MM.1S (cell line): ENCODE data around the gene IL1RAPL2.

Experiments
- DNase-seq: peaks from one replicate; pipeline ENCODE4 v3.0.0-alpha.2; 2015
- H2AFZ ChIP-seq: fragments of 300-600 bp; sonication (generic); 2 replicates; pipeline ENCODE4 v1.6.0; 2016; ENCODE audit warnings: antibody characterized with exemption, low read length
- H3F3A ChIP-seq: fragments of 300-600 bp; sonication (generic); 2 replicates; pipeline ENCODE4 v1.6.1; 2016; ENCODE audit warnings: mild to moderate bottlenecking, antibody characterized with exemption, low read length, moderate library complexity, mixed read lengths; ENCODE audit not compliant: insufficient read depth
- H3K27ac ChIP-seq: fragments of 300-600 bp; sonication (generic); 2 replicates; pipeline ENCODE4 v1.5.1; 2016; ENCODE audit warnings: mild to moderate bottlenecking, low read length
- H3K27me3 ChIP-seq: fragments of 300-600 bp; sonication (generic); replicated peaks from 2 replicates; pipeline ENCODE4 v1.6.0; 2016; ENCODE audit warnings: low read length; ENCODE audit not compliant: insufficient read depth
- H3K36me3 ChIP-seq: fragments of 300-600 bp; sonication (generic); replicated peaks from 2 replicates; pipeline ENCODE4 v1.6.1; 2016; ENCODE audit warnings: mild to moderate bottlenecking, low read length, mixed read lengths; ENCODE audit not compliant: insufficient read depth
- H3K4me1 ChIP-seq: fragments of 300-600 bp; sonication (generic); 2 replicates; pipeline ENCODE4 v1.6.1; 2016; ENCODE audit warnings: low read length, mixed read lengths
- H3K4me2 ChIP-seq: fragments of 300-600 bp; sonication (generic); 2 replicates; pipeline ENCODE4 v1.6.0; 2016; ENCODE audit warnings: low read depth, low read length
- H3K4me3 ChIP-seq: fragments of 300-600 bp; sonication (generic); 2 replicates; pipeline ENCODE4 v1.5.1; 2016; ENCODE audit warnings: low read length, mixed read lengths
- H3K79me2 ChIP-seq: fragments of 300-600 bp; sonication (generic); 2 replicates; pipeline ENCODE4 v1.6.1; 2016; ENCODE audit warnings: mixed run types, low read length, mixed read lengths
- H3K9ac ChIP-seq: fragments of 300-600 bp; sonication (generic); 2 replicates; pipeline ENCODE4 v1.6.1; 2016; ENCODE audit warnings: low read length, mixed read lengths
- H3K9me2 ChIP-seq: fragments of 300-600 bp; sonication (generic); replicated peaks from 2 replicates; pipeline ENCODE4 v1.6.1; 2016; ENCODE audit warnings: mild to moderate bottlenecking, low read length, mixed read lengths; ENCODE audit not compliant: insufficient read depth
- H3K9me3 ChIP-seq: fragments of 300-600 bp; sonication (generic); replicated peaks from 2 replicates; pipeline ENCODE4 v1.6.1; 2016; ENCODE audit warnings: mild to moderate bottlenecking, low read length, mixed read lengths; ENCODE audit not compliant: insufficient read depth
- H4K20me1 ChIP-seq: fragments of 300-600 bp; sonication (generic); 2 replicates; pipeline ENCODE4 v1.6.1; 2016; ENCODE audit warnings: mild to moderate bottlenecking, low read length, moderate library complexity, mixed read lengths; ENCODE audit not compliant: insufficient read depth
- EZH2 ChIP-seq: fragments of 300-600 bp; sonication (generic); optimal IDR thresholded peaks from 2 replicates; pipeline ENCODE3; 2017; ENCODE audit warnings: low read depth, mild to moderate bottlenecking, antibody characterized with exemption, low read length, mixed read lengths
- EZH2phosphoT487 ChIP-seq: fragments of 300-600 bp; sonication (generic); IDR thresholded peaks from 2 replicates; pipeline ENCODE4 v1.6.1; 2018; ENCODE audit warnings: antibody characterized with exemption, low read length
- TF ChIP-seq, protein P1 (sequence below): fragments of 300-600 bp; sonication (generic); IDR thresholded peaks from 2 replicates; pipeline ENCODE4 v1.5.1; 2016; ENCODE audit warnings: antibody characterized with exemption, low read length, mixed read lengths

Gene IL1RAPL2

DNA sequence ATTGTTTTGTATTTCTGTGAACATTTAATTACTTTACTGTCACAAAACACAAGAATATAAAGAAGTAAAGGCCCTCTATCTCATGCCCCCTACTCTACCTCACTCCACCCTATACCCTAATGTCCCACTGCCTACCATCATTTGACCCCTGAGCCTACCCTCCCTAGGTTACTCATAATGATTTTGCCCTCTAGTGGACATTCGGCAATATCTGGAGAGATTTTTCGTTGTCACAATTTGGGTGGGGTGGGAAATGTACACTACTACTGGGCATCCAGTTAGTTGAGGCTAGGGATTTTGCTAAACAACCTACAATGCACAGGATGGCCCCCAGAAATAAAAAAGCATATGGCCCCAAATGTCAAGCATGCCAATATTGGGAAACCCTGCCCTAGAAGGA is 644.3 kb downstream of the IL1RAPL2 start:
- Histone ChIP-seq H3K4me2 (no peak overlapping the region), H4K20me1 (no peaks in the 10 kb centered on the region), H3K9me2 (no peaks in the 10 kb centered on the region), H2AFZ (no peak overlapping the region), H3K27me3 (no peaks in the 10 kb centered on the region), H3K36me3 (no peaks in the 10 kb centered on the region), H3K4me3 (no peak overlapping the region), H3F3A (no peaks in the 10 kb centered on the region), H3K27ac (no peak overlapping the region), H3K79me2 (no peaks in the 10 kb centered on the region), H3K9ac (no peak overlapping the region), H3K9me3 (no peaks in the 10 kb centered on the region), H3K4me1 (no peaks in the 10 kb centered on the region)
- TF ChIP-seq EZH2 (no peak), EZH2phosphoT487 (no peak)
- TF ChIP-seq, protein P1, sequence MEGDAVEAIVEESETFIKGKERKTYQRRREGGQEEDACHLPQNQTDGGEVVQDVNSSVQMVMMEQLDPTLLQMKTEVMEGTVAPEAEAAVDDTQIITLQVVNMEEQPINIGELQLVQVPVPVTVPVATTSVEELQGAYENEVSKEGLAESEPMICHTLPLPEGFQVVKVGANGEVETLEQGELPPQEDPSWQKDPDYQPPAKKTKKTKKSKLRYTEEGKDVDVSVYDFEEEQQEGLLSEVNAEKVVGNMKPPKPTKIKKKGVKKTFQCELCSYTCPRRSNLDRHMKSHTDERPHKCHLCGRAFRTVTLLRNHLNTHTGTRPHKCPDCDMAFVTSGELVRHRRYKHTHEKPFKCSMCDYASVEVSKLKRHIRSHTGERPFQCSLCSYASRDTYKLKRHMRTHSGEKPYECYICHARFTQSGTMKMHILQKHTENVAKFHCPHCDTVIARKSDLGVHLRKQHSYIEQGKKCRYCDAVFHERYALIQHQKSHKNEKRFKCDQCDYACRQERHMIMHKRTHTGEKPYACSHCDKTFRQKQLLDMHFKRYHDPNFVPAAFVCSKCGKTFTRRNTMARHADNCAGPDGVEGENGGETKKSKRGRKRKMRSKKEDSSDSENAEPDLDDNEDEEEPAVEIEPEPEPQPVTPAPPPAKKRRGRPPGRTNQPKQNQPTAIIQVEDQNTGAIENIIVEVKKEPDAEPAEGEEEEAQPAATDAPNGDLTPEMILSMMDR: no peak
- no peak for DNase-seq

DNA sequence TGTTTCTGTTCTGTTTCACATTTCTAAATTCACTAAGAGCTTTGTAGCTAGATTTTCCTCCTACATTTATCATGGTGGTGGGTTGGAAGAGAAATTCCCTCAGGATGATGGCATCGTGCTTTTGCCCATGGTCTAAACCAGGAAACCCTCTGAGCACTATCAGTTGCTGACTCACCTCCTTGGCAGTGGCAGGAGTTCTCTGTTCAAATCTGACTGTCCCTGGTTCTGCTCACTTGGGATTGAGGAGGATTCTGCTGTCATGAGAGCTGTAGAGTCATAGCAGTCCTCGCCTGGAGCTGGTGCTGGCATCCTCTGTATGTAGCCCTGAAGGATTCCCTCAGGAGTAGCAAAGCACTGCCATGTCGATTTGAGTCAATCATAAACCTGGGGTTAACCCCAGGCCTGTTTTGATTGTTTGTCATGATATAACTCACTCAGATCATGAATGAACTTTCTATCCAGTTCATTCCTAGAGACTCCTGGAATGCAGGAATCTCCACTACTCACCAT is 645.1 kb downstream of the IL1RAPL2 start:
- Histone ChIP-seq H3K4me1 (no peaks in the 10 kb centered on the region), H3K79me2 (no peaks in the 10 kb centered on the region), H3K9me3 (no peaks in the 10 kb centered on the region), H3K4me3 (no peak overlapping the region), H3K9ac (no peak overlapping the region), H4K20me1 (no peaks in the 10 kb centered on the region), H3K27ac (no peak overlapping the region), H3K9me2 (no peaks in the 10 kb centered on the region), H2AFZ (no peak overlapping the region), H3K36me3 (no peaks in the 10 kb centered on the region), H3F3A (no peaks in the 10 kb centered on the region), H3K27me3 (no peaks in the 10 kb centered on the region), H3K4me2 (no peak overlapping the region)
- no peak for DNase-seq
- TF ChIP-seq, protein P1: no peak
- TF ChIP-seq EZH2phosphoT487 (no peak), EZH2 (no peak)

DNA sequence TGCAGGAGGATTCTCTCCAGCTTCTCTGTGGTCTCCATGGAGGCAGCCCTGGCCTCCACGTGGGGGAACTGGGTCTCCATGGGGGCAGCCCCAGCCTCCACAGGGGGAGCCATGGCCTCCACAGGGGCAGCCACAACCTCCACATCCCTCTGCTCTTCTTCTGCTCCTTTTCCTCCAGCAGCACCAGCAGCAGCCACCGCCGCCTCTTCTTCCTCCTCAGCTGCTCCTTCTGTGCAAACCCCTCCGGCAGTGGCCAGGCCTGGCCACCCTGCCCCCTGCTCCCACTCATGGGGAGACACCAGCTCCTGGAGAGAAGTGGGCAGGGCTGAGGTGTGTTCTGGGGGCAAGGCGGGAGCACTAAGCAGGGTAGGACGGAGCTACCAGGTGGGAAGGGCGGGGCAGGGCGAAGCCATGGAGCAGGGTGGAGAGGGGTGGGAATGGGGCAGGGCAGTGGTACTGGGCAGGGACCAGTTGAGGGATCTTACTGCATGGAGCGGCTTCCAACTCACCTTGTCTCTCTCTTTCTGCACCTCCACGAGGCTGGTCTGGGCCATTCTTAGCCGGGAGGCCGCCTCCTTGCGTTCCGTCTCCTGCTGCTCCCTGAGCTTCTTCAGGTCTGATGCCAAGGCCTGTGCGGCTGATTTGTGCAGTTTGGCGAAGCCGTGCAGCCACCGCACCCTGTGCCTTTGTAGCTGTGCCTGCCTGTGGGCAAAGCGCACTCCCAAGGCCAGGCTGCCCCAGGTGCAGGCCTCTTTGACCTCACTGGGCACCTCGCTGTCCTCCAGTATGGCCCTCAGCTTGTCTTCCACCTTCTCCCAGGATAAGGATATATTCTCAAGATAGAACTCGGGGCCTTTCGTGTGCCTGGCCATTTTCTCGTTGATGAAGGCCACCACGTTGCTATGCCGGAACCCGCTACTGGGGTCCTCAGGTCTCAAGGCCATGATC is 653.7 kb downstream of the IL1RAPL2 start:
- Histone ChIP-seq H3K4me3 (no peak overlapping the region), H3K9me2 (no peaks in the 10 kb centered on the region), H3F3A (no peaks in the 10 kb centered on the region), H4K20me1 (no peaks in the 10 kb centered on the region), H3K4me1 (no peaks in the 10 kb centered on the region), H3K9me3 (no peaks in the 10 kb centered on the region), H3K9ac (no peak overlapping the region), H3K79me2 (no peaks in the 10 kb centered on the region), H3K27ac (no peak overlapping the region), H3K4me2 (no peak overlapping the region), H2AFZ (no peak overlapping the region), H3K27me3 (no peaks in the 10 kb centered on the region), H3K36me3 (no peaks in the 10 kb centered on the region)
- DNase-seq: no peak
- TF ChIP-seq EZH2: no peak
- TF ChIP-seq, protein P1: no peak
- no peak for TF ChIP-seq EZH2phosphoT487
